CD4-positive, alpha-beta T cell treated with Interleukin-17A for 1 hour (primary cell): ENCODE measurements around the gene GALNT2.

Experiments
- DNase-seq: peaks from one replicate; pipeline ENCODE4 v3.0.0-alpha.2; 2020

The GALNT2 gene

GRCh38 chr1:230286166-230286889 lies 219.3 kb downstream of the GALNT2 start:
- DNase-seq = no peak

GRCh38 chr1:230286890-230287269 lies 219.8 kb downstream of the GALNT2 start:
- DNase-seq = no peak

- no peak for DNase-seq
Observed at GRCh38 chr1:230287674-230288315, 220.8 kb downstream of the GALNT2 start.

- DNase-seq = no peak
Observed at GRCh38 chr1:230288641-230289349, 221.8 kb downstream of the GALNT2 start.

- DNase-seq = no peak
Observed at GRCh38 chr1:230289350-230289644, 222.3 kb downstream of the GALNT2 start.

GRCh38 chr1:230291731-230292620 lies 224.9 kb downstream of the GALNT2 start:
- DNase-seq = no peak

- DNase-seq = no peak
Observed at GRCh38 chr1:230292689-230293389, 225.8 kb downstream of the GALNT2 start.

- DNase-seq = no peak
Observed at GRCh38 chr1:230293390-230293700, 226.3 kb downstream of the GALNT2 start.

GRCh38 chr1:230295367-230295766 lies 228.3 kb downstream of the GALNT2 start:
- no peak for DNase-seq

GRCh38 chr1:230299191-230300006 lies 232.4 kb downstream of the GALNT2 start:
- DNase-seq = no peak

GRCh38 chr1:230300322-230301301 lies 233.6 kb downstream of the GALNT2 start:
- DNase-seq = no peak

- DNase-seq = no peak
Observed at GRCh38 chr1:230301322-230301721, 234.3 kb downstream of the GALNT2 start.

- no peak for DNase-seq
Observed at GRCh38 chr1:230301822-230302221, 234.8 kb downstream of the GALNT2 start.

- no peak for DNase-seq
Observed at GRCh38 chr1:230303069-230303468, 236.0 kb downstream of the GALNT2 start.

GRCh38 chr1:230303822-230304221 lies 236.8 kb downstream of the GALNT2 start:
- DNase-seq = no peak

- DNase-seq = peak; percentile 1
Observed at GRCh38 chr1:230306169-230306568, 239.1 kb downstream of the GALNT2 start.

- no peak for DNase-seq
Observed at GRCh38 chr1:230307213-230307612, 240.2 kb downstream of the GALNT2 start.

GRCh38 chr1:230308039-230308438 lies 241.0 kb downstream of the GALNT2 start:
- DNase-seq = no peak

- no peak for DNase-seq
Observed at GRCh38 chr1:230308821-230309220, 241.8 kb downstream of the GALNT2 start.

- DNase-seq = no peak
Observed at GRCh38 chr1:230309646-230310177, 242.7 kb downstream of the GALNT2 start.
